NCI-H1048 (cell line): Measurements from ENCODE around the gene BUD23.
"Not testable (repeated sequence)": the region's sequence is repeated elsewhere in the genome, so short reads cannot be mapped to it uniquely, and the experiment has no call there.

Experiments
- DNase-seq: peaks from one replicate; lab custom pipeline; 2025; lab: John Stamatoyannopoulos, UW

Gene BUD23

GRCh38 chr7:73668103-73668885 lies 15.1 kb upstream of the BUD23 start:
- DNase-seq = no peak

- no peak for DNase-seq
These were observed 14.5 kb upstream of the BUD23 start for GRCh38 chr7:73668886-73669230.

- no peak for DNase-seq
These were observed 14.1 kb upstream of the BUD23 start for GRCh38 chr7:73669288-73669701.

- DNase-seq = no peak
These were observed 13.5 kb upstream of the BUD23 start for GRCh38 chr7:73669858-73670385.

GRCh38 chr7:73671322-73671661 lies 12.1 kb upstream of the BUD23 start:
- DNase-seq = no peak

GRCh38 chr7:73671857-73672445 lies 11.4 kb upstream of the BUD23 start:
- DNase-seq = no peak

GRCh38 chr7:73674468-73675124 lies 8.8 kb upstream of the BUD23 start:
- no peak for DNase-seq

GRCh38 chr7:73676062-73676461 lies 7.3 kb upstream of the BUD23 start:
- not testable (repeated sequence) for DNase-seq

GRCh38 chr7:73678862-73679261 lies 4.5 kb upstream of the BUD23 start:
- no peak for DNase-seq

GRCh38 chr7:73679709-73680108 lies 3.7 kb upstream of the BUD23 start:
- no peak for DNase-seq

- DNase-seq = no peak
These were observed 2.9 kb upstream of the BUD23 start for GRCh38 chr7:73680501-73680900.

- DNase-seq = no peak
These were observed 2.4 kb upstream of the BUD23 start for GRCh38 chr7:73681031-73681430.

GRCh38 chr7:73682745-73683055 lies 697 bp upstream of the BUD23 start:
- DNase-seq = no peak

GRCh38 chr7:73683788-73684693 lies 644 bp downstream of the BUD23 start:
- DNase-seq = no peak

- no peak for DNase-seq
These were observed 1.9 kb downstream of the BUD23 start for GRCh38 chr7:73685311-73685710.

GRCh38 chr7:73688288-73688687 lies 4.9 kb downstream of the BUD23 start:
- DNase-seq = no peak

- no peak for DNase-seq
These were observed 7.2 kb downstream of the BUD23 start for GRCh38 chr7:73690646-73691045.

- no peak for DNase-seq
These were observed 13.0 kb downstream of the BUD23 start for GRCh38 chr7:73696372-73696771.

- no peak for DNase-seq
These were observed 15.0 kb downstream of the BUD23 start for GRCh38 chr7:73698410-73698809.

- DNase-seq = no peak
These were observed 16.1 kb downstream of the BUD23 start for GRCh38 chr7:73699370-73700068.

GRCh38 chr7:73700069-73700423 lies 16.6 kb downstream of the BUD23 start:
- DNase-seq = no peak

- DNase-seq = no peak
These were observed 17.3 kb downstream of the BUD23 start for GRCh38 chr7:73700581-73701134.
